ENCODE results near the gene DGUOK.

The DGUOK gene

DNA sequence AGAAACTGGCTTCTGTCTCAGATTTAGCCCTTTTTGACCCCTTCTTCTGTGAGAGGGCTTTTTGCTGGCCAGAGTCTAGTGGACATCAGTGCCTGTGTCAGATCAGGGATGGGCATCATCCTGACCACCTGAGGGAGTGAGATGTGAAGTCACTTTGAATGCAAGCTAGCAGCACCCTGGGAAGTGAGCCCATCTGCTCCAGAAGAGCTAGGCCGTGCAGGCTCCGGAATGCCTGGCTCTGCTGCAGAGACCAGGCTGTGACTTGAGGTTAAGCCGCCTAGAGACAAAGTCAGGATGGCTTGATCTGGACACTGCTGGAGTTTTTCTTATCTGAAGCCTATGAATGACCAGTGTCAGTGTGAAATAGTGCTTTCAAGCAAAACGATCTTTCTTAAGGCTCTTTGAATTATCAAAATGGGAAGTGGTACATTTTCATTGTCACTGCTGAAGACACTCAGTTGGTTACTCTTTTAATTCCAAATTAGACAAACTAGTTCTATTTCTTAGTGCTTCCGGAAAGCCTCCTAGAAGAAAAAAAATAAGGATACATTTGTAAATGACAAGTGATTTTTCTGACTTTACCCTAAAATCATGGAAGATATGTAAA lies 20.8 kb downstream of the DGUOK start:
- DNase-seq (ENCODE audit: low read depth) = no peak
- no peak overlapping the region for H3K4me3 ChIP-seq (ENCODE audit: control insufficient read depth, low read depth, low read length)
- TF ChIP-seq, protein P1, sequence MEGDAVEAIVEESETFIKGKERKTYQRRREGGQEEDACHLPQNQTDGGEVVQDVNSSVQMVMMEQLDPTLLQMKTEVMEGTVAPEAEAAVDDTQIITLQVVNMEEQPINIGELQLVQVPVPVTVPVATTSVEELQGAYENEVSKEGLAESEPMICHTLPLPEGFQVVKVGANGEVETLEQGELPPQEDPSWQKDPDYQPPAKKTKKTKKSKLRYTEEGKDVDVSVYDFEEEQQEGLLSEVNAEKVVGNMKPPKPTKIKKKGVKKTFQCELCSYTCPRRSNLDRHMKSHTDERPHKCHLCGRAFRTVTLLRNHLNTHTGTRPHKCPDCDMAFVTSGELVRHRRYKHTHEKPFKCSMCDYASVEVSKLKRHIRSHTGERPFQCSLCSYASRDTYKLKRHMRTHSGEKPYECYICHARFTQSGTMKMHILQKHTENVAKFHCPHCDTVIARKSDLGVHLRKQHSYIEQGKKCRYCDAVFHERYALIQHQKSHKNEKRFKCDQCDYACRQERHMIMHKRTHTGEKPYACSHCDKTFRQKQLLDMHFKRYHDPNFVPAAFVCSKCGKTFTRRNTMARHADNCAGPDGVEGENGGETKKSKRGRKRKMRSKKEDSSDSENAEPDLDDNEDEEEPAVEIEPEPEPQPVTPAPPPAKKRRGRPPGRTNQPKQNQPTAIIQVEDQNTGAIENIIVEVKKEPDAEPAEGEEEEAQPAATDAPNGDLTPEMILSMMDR (IDR thresholded peaks at IDR 0.05; ENCODE audit: control insufficient read depth, insufficient read depth, low read depth, low read length, missing control alignments) = no peak

DNA sequence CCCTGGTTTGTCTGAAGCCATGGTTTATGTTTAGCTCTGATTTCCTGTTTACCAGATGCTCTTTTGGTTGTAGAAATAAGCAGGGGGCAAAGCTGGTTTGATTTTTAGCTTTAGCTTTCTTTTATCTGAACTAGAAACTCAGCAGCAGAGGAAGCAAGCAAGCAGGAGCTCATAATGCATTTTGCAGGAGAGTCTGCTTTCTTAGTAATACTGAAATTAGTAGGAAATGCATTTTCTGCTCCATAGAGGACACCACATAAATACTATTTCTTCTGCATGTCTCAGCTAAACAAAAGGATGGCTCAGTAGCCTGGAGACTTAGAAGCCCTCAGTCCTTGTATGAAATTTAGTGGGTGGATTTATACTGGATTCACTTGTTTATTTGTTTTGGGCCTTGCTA lies 23.1 kb downstream of the DGUOK start:
- no peak overlapping the region for H3K4me3 ChIP-seq (ENCODE audit: control insufficient read depth, low read depth, low read length)
- TF ChIP-seq, protein P1 (IDR thresholded peaks at IDR 0.05; ENCODE audit: control insufficient read depth, insufficient read depth, low read depth, low read length, missing control alignments) = no peak
- DNase-seq (ENCODE audit: low read depth) = no peak

DNA sequence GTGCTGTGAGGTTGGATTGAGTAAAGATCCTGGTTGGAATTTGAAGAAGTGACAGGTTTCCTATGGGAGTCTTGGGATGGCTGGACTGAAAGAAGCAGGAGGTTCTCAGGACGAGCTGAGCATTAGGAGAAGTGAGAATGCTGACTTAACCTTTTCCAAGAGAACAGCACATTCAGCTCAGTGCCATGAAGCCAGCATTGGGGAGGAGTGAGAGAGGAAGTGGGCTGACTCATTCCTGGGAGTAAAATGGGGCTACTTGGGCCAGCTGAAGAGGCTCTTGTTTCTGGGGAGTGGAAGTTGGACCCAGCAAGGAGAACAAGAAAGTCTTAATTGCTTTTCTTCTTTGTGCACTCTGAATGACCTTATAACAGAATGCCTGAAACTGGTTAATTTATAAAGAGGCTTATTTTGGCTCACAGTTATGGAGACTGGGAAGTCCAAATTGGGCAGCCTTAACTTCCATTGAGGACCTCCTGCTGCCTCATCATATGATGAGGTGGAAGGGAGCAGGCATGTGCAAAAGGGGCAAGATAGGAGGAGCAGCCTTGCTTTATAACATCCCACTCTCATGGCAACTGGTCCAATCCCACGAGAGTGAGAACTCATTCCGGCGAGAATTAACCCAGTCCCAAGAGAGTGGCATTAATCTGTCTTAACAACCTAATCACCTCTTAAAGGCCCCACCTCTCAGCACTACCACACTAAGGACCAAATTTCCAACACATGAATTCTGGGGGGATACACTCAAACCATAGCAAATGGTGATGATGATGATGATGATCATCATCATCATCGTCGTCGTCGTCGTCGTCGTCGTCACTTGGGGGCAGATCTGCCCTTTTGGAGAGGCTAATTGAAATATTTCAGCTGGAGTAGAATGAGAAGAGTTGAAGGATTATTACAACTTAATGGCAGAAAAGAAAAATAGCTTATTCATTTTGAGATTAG lies 26.1 kb downstream of the DGUOK start:
- TF ChIP-seq, protein P1 (IDR thresholded peaks at IDR 0.05; ENCODE audit: control insufficient read depth, insufficient read depth, low read depth, low read length, missing control alignments) = no peak
- H3K4me3 ChIP-seq (ENCODE audit: control insufficient read depth, low read depth, low read length) = no peak overlapping the region
- DNase-seq (ENCODE audit: low read depth) = no peak

DNA sequence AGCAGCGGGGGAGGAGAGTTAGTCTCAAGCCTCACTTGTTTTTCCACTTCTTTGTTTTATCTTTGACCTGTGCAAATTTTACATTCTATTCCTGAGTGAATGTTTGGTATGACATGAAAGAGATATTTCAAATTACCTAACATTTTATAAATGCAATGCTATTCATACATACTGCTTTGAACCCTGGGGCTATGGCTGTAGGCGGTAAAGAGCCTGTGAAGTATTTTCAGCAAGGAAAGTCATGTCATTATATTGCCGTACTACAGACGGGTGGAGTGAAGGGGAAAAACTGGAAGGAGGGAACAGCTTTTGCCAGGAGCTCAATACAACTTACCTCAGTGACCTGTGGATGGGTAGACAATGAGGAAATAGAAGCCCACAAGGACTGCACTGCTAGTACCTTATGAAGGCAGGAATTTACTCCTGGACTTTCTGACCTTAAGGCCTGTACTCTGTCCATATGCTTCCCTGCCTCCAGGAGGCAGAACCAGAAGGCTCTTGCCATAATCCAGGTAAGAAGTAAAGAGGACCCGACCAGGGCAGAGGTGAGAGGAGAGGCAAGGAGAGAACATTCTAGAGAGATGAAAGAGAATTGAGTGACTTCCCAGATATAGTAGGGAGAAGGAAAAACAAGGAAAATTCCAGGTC lies 29.7 kb downstream of the DGUOK start:
- DNase-seq (ENCODE audit: low read depth) = no peak
- TF ChIP-seq, protein P1 (IDR thresholded peaks at IDR 0.05; ENCODE audit: control insufficient read depth, insufficient read depth, low read depth, low read length, missing control alignments) = no peak
- no peak overlapping the region for H3K4me3 ChIP-seq (ENCODE audit: control insufficient read depth, low read depth, low read length)

DNA sequence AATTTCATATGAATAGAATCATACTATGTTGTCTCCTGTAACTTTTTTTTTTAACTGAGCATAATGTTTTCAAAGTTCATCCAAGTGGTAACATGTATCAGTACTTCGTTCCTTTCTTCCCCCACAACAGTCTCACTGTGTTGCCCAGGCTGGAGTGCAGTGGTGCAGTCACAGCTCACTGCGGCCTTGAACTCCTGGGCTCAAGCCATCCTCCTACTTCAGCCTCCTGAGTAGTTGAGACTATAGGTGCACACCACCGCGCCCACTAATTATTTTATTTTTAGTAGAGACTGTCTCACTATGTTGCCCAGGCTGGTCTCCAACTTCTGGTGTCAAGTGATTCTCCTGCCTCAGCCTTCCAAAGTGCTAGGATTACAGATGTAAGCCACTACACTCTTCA lies 34.6 kb downstream of the DGUOK start:
- no peak overlapping the region for H3K4me3 ChIP-seq (ENCODE audit: control insufficient read depth, low read depth, low read length)
- DNase-seq (ENCODE audit: low read depth) = no peak
- TF ChIP-seq, protein P1 (IDR thresholded peaks at IDR 0.05; ENCODE audit: control insufficient read depth, insufficient read depth, low read depth, low read length, missing control alignments) = no peak

DNA sequence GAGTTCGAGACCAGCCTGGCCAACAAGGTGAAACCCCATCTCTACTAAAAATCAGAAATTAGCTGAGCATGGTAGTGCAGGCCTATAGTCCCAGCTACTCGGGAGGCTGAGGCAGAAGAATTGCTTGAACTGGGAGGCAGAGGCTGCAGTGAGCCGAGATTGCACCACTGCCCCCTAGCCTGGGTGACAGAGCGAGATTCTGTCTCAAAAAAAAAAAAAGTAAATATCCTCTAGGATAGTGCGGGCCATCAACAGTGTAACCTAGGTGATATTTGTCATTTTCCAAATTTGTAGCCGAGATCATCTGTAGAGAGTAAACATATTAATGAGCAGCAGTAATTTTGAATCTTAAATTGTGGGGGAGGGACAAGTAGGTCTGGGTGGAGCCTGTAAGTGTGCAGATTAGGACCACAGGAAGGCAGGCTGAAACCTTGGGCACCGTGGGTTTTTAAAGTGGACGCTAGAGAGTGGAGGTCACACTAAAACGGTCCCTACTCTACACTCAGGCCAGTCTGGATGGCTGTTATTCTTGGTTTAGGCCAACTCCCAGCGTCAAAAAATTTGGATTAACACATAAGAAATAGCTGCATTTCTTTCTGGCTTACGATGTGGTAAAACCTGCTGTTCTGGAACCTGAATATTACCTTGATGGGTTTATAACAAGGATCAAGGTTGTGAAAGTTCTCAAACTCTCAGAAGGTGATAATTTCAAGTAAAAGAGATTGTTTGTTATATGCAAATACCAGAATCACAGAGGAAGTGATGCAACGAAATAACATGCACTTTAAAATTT lies 35.3 kb downstream of the DGUOK start:
- no peak overlapping the region for H3K4me3 ChIP-seq (ENCODE audit: control insufficient read depth, low read depth, low read length)
- no peak for DNase-seq (ENCODE audit: low read depth)
- TF ChIP-seq, protein P1 (IDR thresholded peaks at IDR 0.05; ENCODE audit: control insufficient read depth, insufficient read depth, low read depth, low read length, missing control alignments) = no peak

All from AG09309 (cell line).